GM19193 (cell line): ENCODE data around the gene OR5D13.

Experiments used
- POLR2A ChIP-seq: IDR thresholded peaks from 4 replicates; pipeline ENCODE4 v1.6.1; 2011; ENCODE audit not compliant: insufficient read depth, insufficient read length; ENCODE audit errors: extremely low read depth

OR5D13 gene

GRCh38 chr11:55773138-55773537, at the start of gene OR5D13:
TSS of gene OR5D13 (plus strand) at chr11:55773438. CDS start at chr11:55773438, 0 bp downstream.
- no peak for TF ChIP-seq POLR2A

GRCh38 chr11:55726715-55727324, 46.4 kb upstream of the OR5D13 start:
- TF ChIP-seq POLR2A = no peak

- no peak for TF ChIP-seq POLR2A
These were observed 40.3 kb upstream of the OR5D13 start for GRCh38 chr11:55732936-55733335.

- TF ChIP-seq POLR2A = no peak
These were observed 18.4 kb downstream of the OR5D13 start for GRCh38 chr11:55791606-55792005.

GRCh38 chr11:55793321-55793720, 20.1 kb downstream of the OR5D13 start:
- no peak for TF ChIP-seq POLR2A

- no peak for TF ChIP-seq POLR2A
These were observed 22.0 kb downstream of the OR5D13 start, which contains the start of gene OR5D14 for GRCh38 chr11:55795256-55795655. TSS of gene OR5D14 (plus strand) at chr11:55795556. CDS start at chr11:55795556, 0 bp downstream.

GRCh38 chr11:55806248-55806647, 33.0 kb downstream of the OR5D13 start:
- no peak for TF ChIP-seq POLR2A

- TF ChIP-seq POLR2A = no peak
These were observed 37.8 kb downstream of the OR5D13 start, which contains the start of gene OR5L1 for GRCh38 chr11:55811067-55811466. TSS of gene OR5L1 (plus strand) at chr11:55811367. CDS start at chr11:55811467, 100 bp downstream.

- no peak for TF ChIP-seq POLR2A
These were observed 46.1 kb downstream of the OR5D13 start, which contains the start of gene OR5D18 for GRCh38 chr11:55819330-55819729. TSS of gene OR5D18 (plus strand) at chr11:55819630. CDS start at chr11:55819630, 0 bp downstream.
